HL-60 (cell line): ENCODE results near the gene ZNF493.

Experiments used
- POLR2AphosphoS5 ChIP-seq: IDR thresholded peaks from 2 replicates; pipeline ENCODE4 v1.6.1; 2012; ENCODE audit warnings: low read depth
- TF ChIP-seq, protein P1 (sequence below): IDR thresholded peaks from one replicate; pipeline ENCODE4 v1.5.1; 2011; ENCODE audit warnings: low read length, control low read depth, inconsistent platforms; ENCODE audit not compliant: insufficient read depth

DNA sequence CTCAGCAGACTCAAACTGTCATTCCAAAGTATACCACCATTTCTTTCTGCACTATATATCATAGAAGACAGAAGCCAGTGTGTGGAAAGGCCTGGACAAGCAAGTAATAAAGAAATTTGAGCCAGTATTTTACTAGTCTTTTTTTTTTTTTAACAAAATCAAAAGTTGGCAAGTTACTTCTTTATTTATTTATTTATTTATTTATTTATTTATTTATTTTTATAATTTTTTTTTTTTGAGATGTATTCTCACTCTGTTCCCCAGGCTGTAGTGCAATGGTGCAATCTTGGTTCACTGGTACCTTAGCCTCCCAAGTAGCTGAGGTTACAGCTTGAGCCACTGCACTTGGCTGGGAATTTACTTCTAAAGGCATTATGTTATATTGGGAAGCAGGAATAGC, 25.3 kb downstream of the ZNF493 start:
- TF ChIP-seq, protein P1, sequence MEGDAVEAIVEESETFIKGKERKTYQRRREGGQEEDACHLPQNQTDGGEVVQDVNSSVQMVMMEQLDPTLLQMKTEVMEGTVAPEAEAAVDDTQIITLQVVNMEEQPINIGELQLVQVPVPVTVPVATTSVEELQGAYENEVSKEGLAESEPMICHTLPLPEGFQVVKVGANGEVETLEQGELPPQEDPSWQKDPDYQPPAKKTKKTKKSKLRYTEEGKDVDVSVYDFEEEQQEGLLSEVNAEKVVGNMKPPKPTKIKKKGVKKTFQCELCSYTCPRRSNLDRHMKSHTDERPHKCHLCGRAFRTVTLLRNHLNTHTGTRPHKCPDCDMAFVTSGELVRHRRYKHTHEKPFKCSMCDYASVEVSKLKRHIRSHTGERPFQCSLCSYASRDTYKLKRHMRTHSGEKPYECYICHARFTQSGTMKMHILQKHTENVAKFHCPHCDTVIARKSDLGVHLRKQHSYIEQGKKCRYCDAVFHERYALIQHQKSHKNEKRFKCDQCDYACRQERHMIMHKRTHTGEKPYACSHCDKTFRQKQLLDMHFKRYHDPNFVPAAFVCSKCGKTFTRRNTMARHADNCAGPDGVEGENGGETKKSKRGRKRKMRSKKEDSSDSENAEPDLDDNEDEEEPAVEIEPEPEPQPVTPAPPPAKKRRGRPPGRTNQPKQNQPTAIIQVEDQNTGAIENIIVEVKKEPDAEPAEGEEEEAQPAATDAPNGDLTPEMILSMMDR = no peak
- TF ChIP-seq POLR2AphosphoS5 = no peak
